Stimulated activated effector memory CD8-positive, alpha-beta T cell treated with anti-CD3 and anti-CD28 coated beads, Interleukin-12 subunit alpha, Interleukin-12 subunit beta, amount 100 ng/mL, for 72 hours (primary cell): ENCODE results near the gene PIGB.
"Not testable (repeated sequence)": the region's sequence is repeated elsewhere in the genome, so short reads cannot be mapped to it uniquely, and the experiment has no call there.

Source experiments
- ATAC-seq: fragments of 150-1000 bp; cut with Tn5 transposase; 2 replicates; pipeline ENCODE4 v1.10.0; 2021
- DNase-seq, 2 donors: peaks; one replicate each; pipeline ENCODE4 v3.0.0; 2021 to 2022; ENCODE audit warnings: low spot score in 2 of 2
- H3K27ac Mint-ChIP-seq: one replicate; pipeline ENCODE4 v1.8.0; 2022; ENCODE audit warnings: mild to moderate bottlenecking, mixed read lengths
- H3K36me3 Mint-ChIP-seq: one replicate; pipeline ENCODE4 v1.8.0; 2022; ENCODE audit warnings: mild to moderate bottlenecking, mixed read lengths
- H3K4me1 Mint-ChIP-seq: one replicate; pipeline ENCODE4 v1.8.0; 2022; ENCODE audit warnings: mixed read lengths
- H3K4me3 Mint-ChIP-seq: one replicate; pipeline ENCODE4 v1.8.0; 2022; ENCODE audit warnings: mild to moderate bottlenecking, mixed read lengths
- H3K9me3 Mint-ChIP-seq: one replicate; pipeline ENCODE4 v1.8.0; 2022; ENCODE audit warnings: mixed read lengths

Gene PIGB

GRCh38 chr15:55389264-55389607, 70.2 kb downstream of the PIGB start:
- H3K4me1 Mint-ChIP-seq, result peaks cover 6% of the 10 kb centered on the region

GRCh38 chr15:55394694-55395093, 75.7 kb downstream of the PIGB start:
- DNase-seq, result no peak
- no peak overlapping the region for H3K4me3 Mint-ChIP-seq

More at GRCh38 chr15:55389264-55389607, 70.2 kb downstream of the PIGB start:
- no peaks in the 10 kb centered on the region for H3K9me3 Mint-ChIP-seq
- no peak overlapping the region for H3K4me3 Mint-ChIP-seq
- DNase-seq, result no peak
- H3K27ac Mint-ChIP-seq, result peak overlapping the region; percentile 11
- peaks cover 44% of the 10 kb centered on the region for H3K36me3 Mint-ChIP-seq
- peak; percentile 40 for ATAC-seq

GRCh38 chr15:55398243-55398642, 79.2 kb downstream of the PIGB start:
- no peak for ATAC-seq
- Mint-ChIP-seq H3K9me3 (no peaks in the 10 kb centered on the region), H3K36me3 (no peaks in the 10 kb centered on the region), H3K27ac (no peak overlapping the region), H3K4me1 (peaks cover 27% of the 10 kb centered on the region), H3K4me3 (no peak overlapping the region)
- no peak for DNase-seq

More at GRCh38 chr15:55394694-55395093, 75.7 kb downstream of the PIGB start:
- no peaks in the 10 kb centered on the region for H3K9me3 Mint-ChIP-seq
- no peaks in the 10 kb centered on the region for H3K36me3 Mint-ChIP-seq
- no peak for ATAC-seq
- H3K4me1 Mint-ChIP-seq, result peaks cover 9% of the 10 kb centered on the region
- no peak overlapping the region for H3K27ac Mint-ChIP-seq

- ATAC-seq, H3K36me3 Mint-ChIP-seq, H3K27ac Mint-ChIP-seq, H3K4me3 Mint-ChIP-seq, H3K9me3 Mint-ChIP-seq: not testable (repeated sequence)
- DNase-seq, result peak in 1 of 2 donors; percentile 38
- H3K4me1 Mint-ChIP-seq, result peaks cover 38% of the 10 kb centered on the region
Measured at GRCh38 chr15:55400050-55400449, 81.0 kb downstream of the PIGB start.

- Mint-ChIP-seq H3K9me3 (no peaks in the 10 kb centered on the region), H3K27ac (peak overlapping the region; percentile 14), H3K4me1 (peaks cover 38% of the 10 kb centered on the region), H3K4me3 (no peak overlapping the region), H3K36me3 (no peaks in the 10 kb centered on the region)
- ATAC-seq (no peak), DNase-seq (no peak)
Measured at GRCh38 chr15:55401786-55402246, 82.8 kb downstream of the PIGB start.

- DNase-seq, result no peak
- Mint-ChIP-seq H3K4me3 (peak overlapping the region; percentile 7), H3K36me3 (no peaks in the 10 kb centered on the region), H3K9me3 (no peaks in the 10 kb centered on the region), H3K27ac (peak overlapping the region; percentile 14), H3K4me1 (peaks cover 44% of the 10 kb centered on the region)
- ATAC-seq, result peak; percentile 50
Measured at GRCh38 chr15:55402707-55403106, 83.7 kb downstream of the PIGB start.

- ATAC-seq, result no peak
- peaks cover 6% of the 10 kb centered on the region for H3K36me3 Mint-ChIP-seq
- peak overlapping the region; percentile 14 for H3K27ac Mint-ChIP-seq
- no peaks in the 10 kb centered on the region for H3K9me3 Mint-ChIP-seq
- no peak for DNase-seq
- peak overlapping the region; percentile 7 for H3K4me3 Mint-ChIP-seq
- H3K4me1 Mint-ChIP-seq, result peaks cover 39% of the 10 kb centered on the region
Measured at GRCh38 chr15:55403531-55403930, 84.5 kb downstream of the PIGB start.
